ENCODE results near the gene TERT. TPM values are rescaled to one million over a fixed set of nuclear protein-coding genes. Genes with fewer than 3 reads are reported as not detected.

TERT gene
- total and polyA plus RNA-seq, 2 of the 4 experiments (the other 2 are of a cell fraction) = not detected

GRCh38 chr5:1219098-1219767 lies 75.6 kb downstream of the TERT start:
- Histone ChIP-seq H4K20me1 (ENCODE audit: insufficient read depth, low read length) (no peaks in the 10 kb centered on the region), H2AK9ac (replicated peaks; ENCODE audit: low read depth, low read length, poor library complexity) (no peak overlapping the region), H3K36me3 (ENCODE audit: control insufficient read depth, insufficient read depth, low read length) (no peaks in the 10 kb centered on the region), H4K91ac (ENCODE audit: insufficient read depth, low read depth, low read length) (no peak overlapping the region), H3K14ac (replicated peaks; ENCODE audit: low read depth, low read length) (no peak overlapping the region), H2BK120ac (ENCODE audit: low read depth, low read length) (no peak overlapping the region), H2BK20ac (ENCODE audit: low read depth, low read length) (no peak overlapping the region), H3K9ac (ENCODE audit: low read depth, low read length) (no peak overlapping the region), H3K23ac (ENCODE audit: low read depth, low read length) (no peak overlapping the region), H3K27ac (ENCODE audit: insufficient read depth, low read length) (no peak overlapping the region), H3K4me3 (ENCODE audit: insufficient read depth, low read depth, low read length) (no peak overlapping the region), H3K27me3 (ENCODE audit: control insufficient read depth, insufficient read depth, low read length) (no peaks in the 10 kb centered on the region; the same call in 1 of the 2 replicates), H3K56ac (ENCODE audit: extremely low read depth, insufficient read depth, low read length) (no peak overlapping the region), H2BK15ac (ENCODE audit: low read depth, low read length) (no peak overlapping the region), H4K5ac (ENCODE audit: low read depth, low read length) (no peak overlapping the region), H2BK5ac (ENCODE audit: low read depth, low read length, poor library complexity, severe bottlenecking) (no peak overlapping the region), H3K4me1 (ENCODE audit: control insufficient read depth, insufficient read depth, low read length) (no peaks in the 10 kb centered on the region), H4K8ac (ENCODE audit: low read depth in 2 of 2, low read length in 2 of 2) (no peak overlapping the region), H3K9me1 (ENCODE audit: insufficient read depth, low read length) (no peaks in the 10 kb centered on the region), H3K4ac (ENCODE audit: low read depth, low read length) (no peak overlapping the region), H3K18ac (ENCODE audit: low read depth, low read length) (no peak overlapping the region), H3K4me2 (ENCODE audit: low read depth, low read length) (no peak overlapping the region), H2AK5ac (ENCODE audit: low read depth, low read length) (no peak overlapping the region), H3K79me1 (ENCODE audit: low read depth in 1 of 2, low read length in 2 of 2) (no peaks in the 10 kb centered on the region), H3K9me3 (ENCODE audit: control insufficient read depth, insufficient read depth, low read length) (peaks cover 22% of the 10 kb centered on the region), H2AFZ (replicated peaks; ENCODE audit: low read length, poor library complexity) (no peak overlapping the region)
- no peak for TF ChIP-seq CTCF (conservative IDR thresholded peaks at IDR 0.05; ENCODE audit: low read depth, low read length)
- TF ChIP-seq MXI1 (IDR thresholded peaks at IDR 0.05; ENCODE audit: borderline replicate concordance, low read depth, low read length) = no peak
- no peak for TF ChIP-seq MAZ (IDR thresholded peaks at IDR 0.05; ENCODE audit: borderline replicate concordance, low read depth, low read length)
- TF ChIP-seq CHD1 (IDR thresholded peaks at IDR 0.05; ENCODE audit: low read depth, low read length) = no peak
- no peak for TF ChIP-seq FOS (IDR thresholded peaks at IDR 0.05; ENCODE audit: low read depth, low read length)
- no peak for TF ChIP-seq RAD21 (IDR thresholded peaks at IDR 0.05; ENCODE audit: low read length)
- TF ChIP-seq ELK1 (IDR thresholded peaks at IDR 0.05; ENCODE audit: borderline replicate concordance, low read depth, low read length) = no peak
- TF ChIP-seq USF2 (IDR thresholded peaks at IDR 0.05; ENCODE audit: low read depth, low read length) = no peak
- no peak for TF ChIP-seq RCOR1 (IDR thresholded peaks at IDR 0.05; ENCODE audit: insufficient replicate concordance, low read length)
- no peak for TF ChIP-seq SMC3 (IDR thresholded peaks at IDR 0.05; ENCODE audit: low read depth, low read length)
- no peak for TF ChIP-seq RFX5 (IDR thresholded peaks at IDR 0.05; ENCODE audit: low read depth, low read length)
- DNase-seq (no peak), ATAC-seq (ENCODE audit: low read depth) (no peak)
- intact Hi-C loops (cut with micrococcal nuclease) (no loop called here), in situ Hi-C loops (cut with MboI; ENCODE audit: low sequenced_read_pairs) (no loop called here), dilution Hi-C loops (cut with HindIII; ENCODE audit: low sequenced_read_pairs, unreplicated experiment) (no loop called here)
- WGBS, 2 experiments (ENCODE audit: extremely low coverage in 2 of 2, insufficient read length in 1 of 2) = 74% methylated on average over 35 of the region's 38 CpGs; no CpG with 5 or more reads in 1 of the 2 experiments
- ChIA-PET POLR2A (ENCODE audit: unreplicated experiment) (no interaction called here), CTCF (no interaction called here)
- BruUV-seq (replicated peaks) = no TSS peak
